Cerebellar nuclear complex (tissue), 1 donor: ENCODE data around the gene SYCE3.
A peak's percentile ranks its signal among the peaks of the same experiment; 100 is the strongest.

Source experiments
- DNase-seq, 2 experiments: peaks; one replicate each; lab custom pipeline; 2025; lab: John Stamatoyannopoulos, UW

SYCE3 gene

GRCh38 chr22:50576070-50576469, 13.4 kb upstream of the SYCE3 start:
- peak; percentile 37 to 44 for DNase-seq

GRCh38 chr22:50575426-50575941, 12.8 kb upstream of the SYCE3 start:
- no peak for DNase-seq

GRCh38 chr22:50574383-50574755, 11.7 kb upstream of the SYCE3 start:
- DNase-seq = no peak

- DNase-seq = no peak
Measured at GRCh38 chr22:50573491-50574382, 11.0 kb upstream of the SYCE3 start.

- no peak for DNase-seq
Measured at GRCh38 chr22:50572965-50573364, 10.2 kb upstream of the SYCE3 start.

- no peak for DNase-seq
Measured at GRCh38 chr22:50571264-50572175, 8.8 kb upstream of the SYCE3 start.

GRCh38 chr22:50570861-50571260, 8.1 kb upstream of the SYCE3 start:
- no peak for DNase-seq

GRCh38 chr22:50569896-50570535, 7.3 kb upstream of the SYCE3 start:
- DNase-seq = no peak

- DNase-seq = no peak
Measured at GRCh38 chr22:50569041-50569459, 6.3 kb upstream of the SYCE3 start.

GRCh38 chr22:50568626-50569025, 5.9 kb upstream of the SYCE3 start:
- no peak for DNase-seq

- DNase-seq = no peak
Measured at GRCh38 chr22:50567721-50568252, 5.1 kb upstream of the SYCE3 start.

- no peak for DNase-seq
Measured at GRCh38 chr22:50564289-50564688, 1.6 kb upstream of the SYCE3 start.

- DNase-seq = no peak
Measured at GRCh38 chr22:50563413-50564160, 868 bp upstream of the SYCE3 start.

GRCh38 chr22:50561401-50562358, 1.0 kb downstream of the SYCE3 start:
- DNase-seq = no peak

GRCh38 chr22:50560034-50560433, 2.7 kb downstream of the SYCE3 start:
- no peak for DNase-seq

GRCh38 chr22:50556703-50557102, 6.0 kb downstream of the SYCE3 start:
- DNase-seq = no peak

- DNase-seq = no peak
Measured at GRCh38 chr22:50553310-50553709, 9.4 kb downstream of the SYCE3 start.

GRCh38 chr22:50551160-50551752, 11.5 kb downstream of the SYCE3 start:
- DNase-seq = no peak

GRCh38 chr22:50550395-50550794, 12.3 kb downstream of the SYCE3 start:
- DNase-seq = no peak
